GM12801 (cell line): ENCODE measurements around the gene MAD2L2.

ENCODE experiments used
- TF ChIP-seq, protein P1 (sequence below): IDR thresholded peaks from one replicate; pipeline ENCODE4 v1.5.1; 2011; ENCODE audit warnings: control low read depth; ENCODE audit not compliant: insufficient read length; ENCODE audit errors: extremely low read depth

The MAD2L2 gene

DNA sequence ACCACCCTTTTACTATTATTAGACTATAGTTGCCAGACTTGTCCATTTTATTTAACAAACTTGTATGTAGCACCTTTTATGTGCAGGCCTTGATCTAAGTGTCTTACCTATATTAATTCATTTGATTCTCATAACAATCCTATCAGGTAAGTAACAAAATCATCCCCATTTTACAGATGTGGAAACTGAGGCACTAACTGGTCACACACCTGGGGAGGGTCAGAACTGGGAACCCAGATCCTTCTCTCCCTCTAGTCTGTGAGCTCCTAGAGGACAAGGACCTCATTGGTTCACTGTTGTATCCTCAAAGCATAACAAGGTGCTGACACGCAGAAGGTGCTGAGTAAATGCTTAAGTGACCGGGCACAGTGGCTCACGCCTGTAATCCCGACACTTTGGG is 41.6 kb downstream of the MAD2L2 start:
- TF ChIP-seq, protein P1, sequence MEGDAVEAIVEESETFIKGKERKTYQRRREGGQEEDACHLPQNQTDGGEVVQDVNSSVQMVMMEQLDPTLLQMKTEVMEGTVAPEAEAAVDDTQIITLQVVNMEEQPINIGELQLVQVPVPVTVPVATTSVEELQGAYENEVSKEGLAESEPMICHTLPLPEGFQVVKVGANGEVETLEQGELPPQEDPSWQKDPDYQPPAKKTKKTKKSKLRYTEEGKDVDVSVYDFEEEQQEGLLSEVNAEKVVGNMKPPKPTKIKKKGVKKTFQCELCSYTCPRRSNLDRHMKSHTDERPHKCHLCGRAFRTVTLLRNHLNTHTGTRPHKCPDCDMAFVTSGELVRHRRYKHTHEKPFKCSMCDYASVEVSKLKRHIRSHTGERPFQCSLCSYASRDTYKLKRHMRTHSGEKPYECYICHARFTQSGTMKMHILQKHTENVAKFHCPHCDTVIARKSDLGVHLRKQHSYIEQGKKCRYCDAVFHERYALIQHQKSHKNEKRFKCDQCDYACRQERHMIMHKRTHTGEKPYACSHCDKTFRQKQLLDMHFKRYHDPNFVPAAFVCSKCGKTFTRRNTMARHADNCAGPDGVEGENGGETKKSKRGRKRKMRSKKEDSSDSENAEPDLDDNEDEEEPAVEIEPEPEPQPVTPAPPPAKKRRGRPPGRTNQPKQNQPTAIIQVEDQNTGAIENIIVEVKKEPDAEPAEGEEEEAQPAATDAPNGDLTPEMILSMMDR: no peak

DNA sequence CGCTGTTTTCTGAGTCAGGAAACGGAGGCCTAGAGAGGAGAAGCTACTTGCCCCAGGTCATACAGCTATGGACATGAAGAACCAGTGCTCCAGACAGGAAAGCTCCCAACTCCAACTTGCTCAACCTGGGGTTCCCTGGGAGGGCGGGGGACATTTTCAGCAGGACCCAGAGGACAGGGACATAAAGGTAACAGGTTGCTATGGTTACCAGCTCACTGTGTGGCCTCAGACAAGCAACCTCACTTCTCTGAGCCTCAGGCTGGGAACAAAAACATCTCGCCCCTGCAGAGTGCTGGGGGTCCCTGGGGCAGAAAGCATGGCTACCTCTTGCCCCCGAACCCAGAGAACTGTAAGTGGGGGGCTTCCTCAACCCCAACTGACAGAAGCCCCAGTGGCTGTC is 42.8 kb downstream of the MAD2L2 start:
- TF ChIP-seq, protein P1: no peak

DNA sequence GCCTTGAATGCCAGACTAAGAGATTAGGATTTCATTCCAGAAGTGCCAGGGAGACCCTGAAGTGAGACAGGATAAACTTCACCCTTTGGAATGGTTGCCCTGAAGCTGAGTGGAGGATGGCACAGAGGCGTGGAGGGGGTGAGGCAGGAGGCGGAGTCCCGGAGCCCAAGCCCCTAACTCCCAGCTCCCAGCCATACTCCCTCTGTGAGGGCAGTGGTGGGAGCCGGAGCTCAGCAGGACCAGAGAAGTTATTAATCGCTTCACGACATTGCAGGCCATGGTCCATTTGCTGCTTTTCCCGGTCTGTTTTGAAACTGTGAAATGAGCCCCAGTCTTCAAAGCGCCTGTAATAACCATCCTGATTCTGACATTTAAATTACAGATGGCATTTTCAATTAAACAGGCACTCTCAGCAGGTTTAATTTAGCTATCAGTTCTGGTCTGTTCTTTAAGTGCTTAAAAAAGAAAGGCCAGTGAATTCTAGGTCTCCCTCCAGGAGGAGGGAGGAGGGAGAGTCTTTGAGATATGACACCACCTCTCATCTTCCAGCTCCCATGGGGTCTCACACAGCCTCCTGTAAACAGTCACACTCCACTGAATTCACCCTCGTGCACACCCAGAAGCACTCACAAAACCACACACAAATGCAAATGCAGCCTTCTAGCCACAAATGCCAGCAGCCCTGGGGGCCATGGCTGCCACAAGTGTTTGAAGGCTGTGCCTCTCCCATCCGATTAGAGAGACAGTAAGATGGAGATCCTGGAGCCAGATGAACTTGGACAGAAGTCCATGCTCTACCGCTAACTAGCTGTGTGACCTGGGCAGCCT is 46.4 kb downstream of the MAD2L2 start:
- TF ChIP-seq, protein P1: no peak

DNA sequence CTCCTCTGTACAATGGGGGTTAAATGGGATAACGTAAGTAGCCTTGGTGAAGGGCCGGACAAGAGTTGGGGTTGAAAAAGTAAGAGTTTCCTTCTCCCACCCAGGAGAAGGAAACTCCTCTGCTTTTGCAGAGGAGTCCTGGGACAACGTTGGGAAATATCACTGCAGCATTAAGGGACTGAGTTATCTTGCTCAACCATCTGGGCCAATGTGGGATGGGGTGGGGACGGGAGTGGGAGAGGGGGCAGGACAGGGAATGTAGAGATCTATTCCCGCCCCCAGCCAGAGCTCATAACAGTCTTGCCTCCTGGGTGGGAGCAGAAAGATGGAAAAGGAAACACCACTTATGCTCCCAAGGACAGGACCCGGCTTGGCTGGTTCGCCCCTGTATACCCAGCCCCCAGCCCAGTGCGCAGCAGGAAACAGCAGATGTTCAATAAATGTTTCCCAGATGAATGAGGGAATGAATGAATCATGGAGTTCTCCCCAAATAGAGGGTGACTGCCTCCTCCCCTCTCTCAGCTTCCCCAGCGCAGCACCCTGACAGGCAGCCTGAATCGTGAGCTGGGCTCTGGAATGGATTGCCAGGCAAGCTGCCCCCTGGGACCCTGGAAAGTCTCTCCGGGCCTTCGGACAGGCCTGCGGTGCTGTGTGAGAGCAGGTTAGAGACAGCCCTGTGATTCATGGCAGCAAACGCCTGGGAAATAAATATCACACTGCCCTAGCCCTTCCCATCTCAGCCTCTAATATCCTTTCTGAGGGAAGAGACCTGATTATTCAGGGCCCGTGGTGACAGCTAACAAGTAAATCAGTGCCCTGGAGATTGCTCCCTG is 51.5 kb downstream of the MAD2L2 start:
- TF ChIP-seq, protein P1: no peak

DNA sequence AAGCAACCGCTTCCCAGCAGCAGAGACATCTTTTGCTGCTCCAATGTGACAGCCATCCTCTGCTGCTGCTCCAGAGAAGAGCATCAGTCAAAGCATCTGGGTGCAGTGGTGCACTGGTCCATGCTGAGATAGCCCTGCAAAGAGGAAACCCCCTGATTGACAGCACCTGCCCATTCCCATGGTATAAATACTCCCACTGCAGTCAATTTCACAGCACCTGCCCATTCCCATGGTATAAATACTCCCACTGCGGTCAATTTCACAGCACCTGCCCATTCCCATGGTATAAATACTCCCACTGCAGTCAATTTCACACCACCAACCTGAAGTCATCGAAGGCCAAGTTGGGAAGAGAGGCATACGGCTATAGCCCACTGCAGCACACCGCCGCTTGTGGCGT is 52.2 kb downstream of the MAD2L2 start:
- TF ChIP-seq, protein P1: no peak

DNA sequence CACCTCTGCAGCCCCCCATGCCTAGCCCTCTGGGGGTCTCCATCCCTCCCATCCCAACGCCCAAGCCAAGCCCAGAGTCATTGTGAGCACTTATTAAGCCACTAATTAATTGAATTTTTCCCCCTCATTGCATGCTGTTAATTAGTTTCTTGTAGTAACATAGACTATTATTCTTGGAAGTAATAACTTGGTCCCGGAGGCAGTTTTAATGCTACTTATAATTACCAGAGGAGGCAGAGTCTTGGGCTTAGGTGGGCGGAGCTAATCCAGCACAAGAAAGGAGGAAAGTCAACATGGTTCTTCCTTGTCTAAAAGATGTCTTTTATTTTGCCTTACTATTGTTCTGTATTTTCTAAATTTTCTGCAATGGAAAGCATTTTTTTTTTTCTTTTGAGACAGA is 54.4 kb downstream of the MAD2L2 start:
- TF ChIP-seq, protein P1: no peak
